Measurements from ENCODE around the gene TPSD1.
"Not testable (repeated sequence)": the region's sequence is repeated elsewhere in the genome, so short reads cannot be mapped to it uniquely, and the experiment has no call there.

GRCh38 chr16:1241081-1241480, 14.8 kb upstream of the TPSD1 start:
- not testable (repeated sequence) for TF ChIP-seq POLR2A, CTCF (IDR thresholded peaks at IDR 0.05)
